BJ (cell line): Measurements from ENCODE around the gene RHOU. TPM values are rescaled to one million over a fixed set of nuclear protein-coding genes. Genes with fewer than 3 reads are reported as not detected.
A peak's percentile ranks its signal among the peaks of the same experiment; 100 is the strongest.

Experiments used
- CTCF ChIA-PET: fragments of 350-600 bp; formaldehyde crosslinking; extraction: SDS; loops from one replicate; lab custom pipeline; 2021; ENCODE audit warnings: antibody characterized with exemption, inconsistent platforms; lab: Yijun Ruan, JAX
- POLR2A ChIA-PET: fragments of 300-600 bp; sonication (Branson Sonifier 250); formaldehyde crosslinking; extraction: SDS; loops from one replicate; lab custom pipeline; 2021; ENCODE audit warnings: antibody characterized with exemption; lab: Charles Lee
- DNase-seq: peaks from one replicate; pipeline ENCODE4 v3.0.0-alpha.2; 2011; ENCODE audit warnings: low read depth
- H3K27me3 ChIP-seq: 2 replicates; pipeline ENCODE4 v1.6.0; 2011; ENCODE audit warnings: low read length; ENCODE audit not compliant: control insufficient read depth, insufficient read depth
- H3K36me3 ChIP-seq: 2 replicates; pipeline ENCODE4 v1.5.1; 2011; ENCODE audit warnings: low read length; ENCODE audit not compliant: control insufficient read depth, insufficient read depth
- H3K4me3 ChIP-seq: 2 replicates; pipeline ENCODE4 v1.5.1; 2011; ENCODE audit warnings: low read depth, mild to moderate bottlenecking, control low read depth, low read length
- polyA plus RNA-seq: library from polyadenylated mRNA; depleted of rRNA; stranded (reverse); fragments of >200 nt; gene quantifications from 2 replicates; pipeline ENCODE4 v1.2.3, GENCODE V29; 2011
- TF ChIP-seq, protein P1 (sequence below): IDR thresholded peaks from 2 replicates; pipeline ENCODE4 v1.5.1; 2011; ENCODE audit warnings: low read depth, mild to moderate bottlenecking, control low read depth, inconsistent platforms, low read length, moderate library complexity; ENCODE audit not compliant: insufficient read depth

The RHOU gene
- polyA plus RNA-seq, 1 experiment, result 0.42 TPM

- Histone ChIP-seq H3K27me3 (no peaks in the 10 kb centered on the region), H3K4me3 (no peak overlapping the region), H3K36me3 (no peaks in the 10 kb centered on the region)
- no peak for DNase-seq
- CTCF ChIA-PET, result interaction anchor here (1.1 kb wide), 1 partner anchor 156 kb away, joined by 6 read pairs; no protein-coding TSS in a partner anchor
- POLR2A ChIA-PET, result no interaction called here
- TF ChIP-seq, protein P1, sequence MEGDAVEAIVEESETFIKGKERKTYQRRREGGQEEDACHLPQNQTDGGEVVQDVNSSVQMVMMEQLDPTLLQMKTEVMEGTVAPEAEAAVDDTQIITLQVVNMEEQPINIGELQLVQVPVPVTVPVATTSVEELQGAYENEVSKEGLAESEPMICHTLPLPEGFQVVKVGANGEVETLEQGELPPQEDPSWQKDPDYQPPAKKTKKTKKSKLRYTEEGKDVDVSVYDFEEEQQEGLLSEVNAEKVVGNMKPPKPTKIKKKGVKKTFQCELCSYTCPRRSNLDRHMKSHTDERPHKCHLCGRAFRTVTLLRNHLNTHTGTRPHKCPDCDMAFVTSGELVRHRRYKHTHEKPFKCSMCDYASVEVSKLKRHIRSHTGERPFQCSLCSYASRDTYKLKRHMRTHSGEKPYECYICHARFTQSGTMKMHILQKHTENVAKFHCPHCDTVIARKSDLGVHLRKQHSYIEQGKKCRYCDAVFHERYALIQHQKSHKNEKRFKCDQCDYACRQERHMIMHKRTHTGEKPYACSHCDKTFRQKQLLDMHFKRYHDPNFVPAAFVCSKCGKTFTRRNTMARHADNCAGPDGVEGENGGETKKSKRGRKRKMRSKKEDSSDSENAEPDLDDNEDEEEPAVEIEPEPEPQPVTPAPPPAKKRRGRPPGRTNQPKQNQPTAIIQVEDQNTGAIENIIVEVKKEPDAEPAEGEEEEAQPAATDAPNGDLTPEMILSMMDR, result no peak
Observed at GRCh38 chr1:228725178-228725577, 10.1 kb upstream of the RHOU start.

DNA sequence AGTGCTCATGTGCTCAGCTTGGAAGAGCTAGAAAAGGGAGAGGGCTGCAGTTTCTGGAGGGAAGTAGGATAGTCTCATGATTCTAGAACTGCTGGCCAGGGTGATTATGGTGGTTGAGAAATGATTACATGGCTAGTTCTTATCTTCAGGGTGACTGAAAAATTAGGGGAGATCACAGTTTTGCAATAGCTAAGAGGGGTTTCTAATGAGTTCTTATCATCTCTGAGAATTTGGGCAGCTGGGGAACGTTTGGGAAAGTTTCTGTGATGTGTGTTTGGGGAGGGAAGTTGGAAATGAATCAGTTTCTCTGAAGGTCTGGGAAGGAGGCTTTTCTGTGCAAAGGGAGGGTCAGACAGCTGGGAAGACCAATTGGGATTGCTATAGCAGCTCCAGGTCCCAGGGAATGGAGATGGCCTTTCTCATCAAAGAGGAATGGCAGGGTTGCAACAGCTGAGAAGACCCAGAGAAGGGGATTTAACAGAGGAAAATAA is 7.6 kb upstream of the RHOU start:
- ChIA-PET CTCF (interaction anchor here (0.7 to 2.8 kb wide), 3 partner anchors 55 to 511 kb away, joined by 3 to 8 read pairs (median 3); no protein-coding TSS in a partner anchor), POLR2A (no interaction called here)
- no peaks in the 10 kb centered on the region for H3K36me3 ChIP-seq
- TF ChIP-seq, protein P1, result no peak
- H3K4me3 ChIP-seq, result no peak overlapping the region
- no peak for DNase-seq
- no peaks in the 10 kb centered on the region for H3K27me3 ChIP-seq

DNA sequence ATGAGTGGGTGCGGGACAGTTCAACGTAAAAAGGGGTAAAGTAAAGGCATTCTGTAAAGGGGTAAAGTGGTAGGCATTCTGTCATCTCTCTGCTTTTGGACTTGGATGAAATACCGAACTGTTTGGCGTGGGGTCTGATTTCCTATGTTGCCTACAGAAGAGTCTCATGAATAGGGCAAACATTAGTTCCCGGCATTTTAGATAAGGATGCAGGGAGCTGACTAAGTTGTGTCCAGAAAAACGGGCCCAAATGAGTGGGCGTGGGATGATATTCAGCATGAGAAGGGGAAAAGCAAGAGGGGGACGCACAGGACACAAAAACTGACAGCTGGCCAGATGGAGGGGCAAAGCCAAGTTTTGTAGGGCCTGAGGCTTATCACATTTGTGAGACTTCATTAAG is 2.9 kb upstream of the RHOU start:
- no peaks in the 10 kb centered on the region; the same call in 1 of the 2 replicates for H3K27me3 ChIP-seq
- DNase-seq, result no peak
- H3K4me3 ChIP-seq, result no peak overlapping the region
- CTCF ChIA-PET, result interaction anchor here (1.3 kb wide), 1 partner anchor 495 kb away, joined by 4 read pairs; no protein-coding TSS in a partner anchor
- no peaks in the 10 kb centered on the region for H3K36me3 ChIP-seq
- POLR2A ChIA-PET, result no interaction called here
- TF ChIP-seq, protein P1, result no peak

DNA sequence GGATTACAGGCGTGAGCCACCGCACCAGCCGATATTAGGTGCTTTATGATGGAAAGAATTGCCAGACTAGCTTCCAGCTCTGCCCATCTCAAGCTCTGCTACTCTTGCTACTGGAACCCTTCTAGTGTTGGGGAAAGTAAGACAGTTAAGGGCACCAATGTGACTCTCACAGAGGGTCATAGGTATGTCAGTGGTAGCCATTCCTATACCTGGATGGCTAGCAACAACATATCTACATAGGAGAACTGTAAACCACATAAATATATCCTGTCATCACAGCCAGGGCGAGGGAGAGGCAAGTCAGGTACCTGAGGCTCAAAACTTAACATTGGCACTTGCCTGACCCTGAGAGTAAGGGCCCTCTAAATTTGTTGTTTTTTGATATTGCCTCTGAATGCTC is 1.7 kb upstream of the RHOU start:
- TF ChIP-seq, protein P1, result no peak
- CTCF ChIA-PET, result interaction anchor here (1.5 to 3.2 kb wide), 5 partner anchors 19 to 504 kb away, joined by 3 to 48 read pairs (median 7); no protein-coding TSS in a partner anchor
- H3K36me3 ChIP-seq, result no peaks in the 10 kb centered on the region
- POLR2A ChIA-PET, result no interaction called here
- no peaks in the 10 kb centered on the region; the same call in 1 of the 2 replicates for H3K27me3 ChIP-seq
- no peak overlapping the region for H3K4me3 ChIP-seq
- no peak for DNase-seq

DNA sequence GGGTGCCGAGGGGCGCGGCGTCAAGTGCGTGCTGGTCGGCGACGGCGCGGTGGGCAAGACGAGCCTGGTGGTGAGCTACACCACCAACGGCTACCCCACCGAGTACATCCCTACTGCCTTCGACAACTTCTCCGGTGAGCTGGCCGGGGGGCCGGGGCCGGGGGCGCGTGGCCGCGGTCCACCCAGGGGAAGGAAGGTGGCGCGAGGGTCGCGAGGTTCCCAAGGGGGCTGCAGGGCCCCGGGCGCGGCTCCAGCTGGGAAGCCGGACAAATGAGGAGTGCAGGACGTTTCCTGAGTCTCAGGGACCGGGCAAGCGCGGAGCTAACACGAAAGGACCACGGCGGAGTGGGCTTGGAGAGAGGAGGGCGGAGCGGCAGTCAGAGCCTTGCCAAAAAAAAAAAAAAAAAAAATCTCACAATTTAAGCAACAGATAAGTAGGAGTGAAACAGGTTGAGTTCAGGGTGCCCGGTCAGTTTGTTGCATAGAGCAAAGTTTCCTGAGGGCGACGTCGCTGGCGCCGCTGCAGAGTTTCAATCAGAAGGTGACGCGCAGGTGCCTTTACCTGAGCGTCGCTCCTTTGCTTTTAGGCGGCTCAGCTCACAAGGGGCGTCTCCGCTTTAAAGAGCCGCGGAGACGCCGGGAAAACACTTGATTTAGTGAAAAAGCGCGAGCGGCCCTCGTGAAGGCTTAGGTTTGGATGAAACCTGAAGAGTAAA is 750 bp downstream of the RHOU start:
- no peaks in the 10 kb centered on the region; the same call in 1 of the 2 replicates for H3K27me3 ChIP-seq
- H3K36me3 ChIP-seq, result no peaks in the 10 kb centered on the region
- CTCF ChIA-PET, result interaction anchor here (0.6 to 3.2 kb wide), 8 partner anchors 43 to 519 kb away, joined by 3 to 48 read pairs (median 4); no protein-coding TSS in a partner anchor
- no peak for DNase-seq
- peak overlapping the region; percentile 60 for H3K4me3 ChIP-seq
- TF ChIP-seq, protein P1, result no peak
- POLR2A ChIA-PET, result no interaction called here
